GM18502 (cell line): Measurements from ENCODE around the gene TSPEAR.

Source experiments
- ATAC-seq: cut with Tn5 transposase; IDR thresholded peaks from one replicate; pipeline ENCODE4 v1.9.1; 2021; ENCODE audit warnings: mild to moderate bottlenecking; ENCODE audit not compliant: unreplicated experiment, poor library complexity

The TSPEAR gene

DNA sequence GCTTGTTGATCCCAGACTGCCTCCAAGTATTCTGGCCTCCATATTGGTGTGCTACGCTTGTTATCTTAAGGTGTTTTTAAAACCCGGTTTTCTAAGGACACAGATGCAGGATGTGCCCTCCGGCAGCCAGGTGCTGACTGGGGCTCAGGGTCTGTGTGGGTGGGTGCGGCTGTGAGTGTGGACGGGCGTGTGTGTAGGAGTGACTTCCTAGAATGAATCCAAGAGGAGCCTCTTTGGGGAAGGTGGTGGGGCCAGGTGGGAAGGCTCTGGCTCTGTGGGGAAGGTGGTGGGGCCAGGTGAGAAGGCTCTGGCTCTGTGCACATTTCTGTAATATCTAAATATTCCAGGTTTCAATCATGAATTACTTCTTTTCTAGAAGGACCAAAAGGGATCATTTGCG lies 12.8 kb upstream of the TSPEAR start:
- no peak for ATAC-seq

- ATAC-seq = no peak
Observed at GRCh38 chr21:44723177-44724131, 12.1 kb upstream of the TSPEAR start.

- no peak for ATAC-seq
Observed at GRCh38 chr21:44722731-44723130, 11.4 kb upstream of the TSPEAR start.

DNA sequence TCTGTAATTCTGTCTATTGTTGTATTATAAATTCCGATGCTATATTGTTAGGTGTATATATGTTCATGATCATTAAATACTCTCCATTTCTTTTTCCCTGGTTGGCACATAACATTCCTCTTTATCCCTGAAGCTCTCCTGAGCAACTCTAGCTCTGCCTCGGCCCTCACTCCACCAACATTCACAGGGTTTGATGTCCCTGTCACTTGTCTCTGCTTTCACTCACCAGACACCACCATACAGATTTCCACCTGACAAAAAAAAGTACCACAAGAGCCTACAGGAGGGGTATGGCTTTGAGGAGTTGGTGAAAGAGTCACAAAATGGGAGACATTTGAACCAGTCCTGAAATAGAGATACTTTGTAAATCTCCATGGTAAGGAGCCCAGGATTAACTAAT lies 8.8 kb upstream of the TSPEAR start:
- ATAC-seq = no peak

DNA sequence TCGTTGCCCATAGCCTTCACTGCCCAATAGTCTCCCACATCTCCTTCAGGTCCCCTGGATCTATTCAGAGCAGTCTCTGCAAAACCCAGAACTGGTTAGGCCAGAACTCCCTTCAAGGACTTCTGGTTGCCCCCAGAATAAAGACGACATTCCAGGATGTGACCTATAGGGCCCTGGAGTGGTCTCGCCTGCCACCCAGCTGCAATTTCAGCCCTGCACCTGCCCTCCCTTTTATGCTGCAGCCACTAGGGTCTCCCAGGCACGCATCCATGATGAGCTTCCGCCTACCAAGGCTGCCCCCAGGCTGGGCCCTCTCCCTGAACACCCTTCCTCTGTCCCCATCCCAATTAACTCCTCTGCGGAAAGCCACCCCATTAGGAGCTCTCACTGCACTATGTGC lies 7.2 kb upstream of the TSPEAR start:
- no peak for ATAC-seq

GRCh38 chr21:44718093-44718492 lies 6.7 kb upstream of the TSPEAR start:
- ATAC-seq = no peak

- no peak for ATAC-seq
Observed at GRCh38 chr21:44716984-44717383, 5.6 kb upstream of the TSPEAR start.

GRCh38 chr21:44714905-44715304 lies 3.5 kb upstream of the TSPEAR start:
- ATAC-seq = no peak

- ATAC-seq = no peak
Observed at GRCh38 chr21:44713846-44714245, 2.5 kb upstream of the TSPEAR start.

DNA sequence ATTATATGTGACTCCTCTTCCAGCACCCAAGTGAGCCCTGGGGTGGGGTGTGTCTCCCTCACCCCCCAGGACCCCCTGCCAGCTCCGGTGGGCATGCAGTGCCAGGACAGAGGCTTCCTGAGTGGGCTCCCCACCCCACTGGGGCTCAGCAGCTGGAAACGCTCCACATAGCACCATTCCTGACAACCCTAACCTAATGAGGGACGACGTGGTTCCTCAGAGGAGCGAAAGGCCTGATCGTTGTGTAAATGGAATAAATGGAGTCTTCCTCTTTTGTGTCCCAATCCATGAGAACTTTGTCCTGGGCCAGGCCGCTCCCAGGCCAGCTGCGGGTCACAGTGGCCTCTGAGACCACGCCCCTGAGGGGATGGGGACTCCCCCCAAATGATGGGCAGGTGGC lies 1.8 kb upstream of the TSPEAR start:
- ATAC-seq = no peak

DNA sequence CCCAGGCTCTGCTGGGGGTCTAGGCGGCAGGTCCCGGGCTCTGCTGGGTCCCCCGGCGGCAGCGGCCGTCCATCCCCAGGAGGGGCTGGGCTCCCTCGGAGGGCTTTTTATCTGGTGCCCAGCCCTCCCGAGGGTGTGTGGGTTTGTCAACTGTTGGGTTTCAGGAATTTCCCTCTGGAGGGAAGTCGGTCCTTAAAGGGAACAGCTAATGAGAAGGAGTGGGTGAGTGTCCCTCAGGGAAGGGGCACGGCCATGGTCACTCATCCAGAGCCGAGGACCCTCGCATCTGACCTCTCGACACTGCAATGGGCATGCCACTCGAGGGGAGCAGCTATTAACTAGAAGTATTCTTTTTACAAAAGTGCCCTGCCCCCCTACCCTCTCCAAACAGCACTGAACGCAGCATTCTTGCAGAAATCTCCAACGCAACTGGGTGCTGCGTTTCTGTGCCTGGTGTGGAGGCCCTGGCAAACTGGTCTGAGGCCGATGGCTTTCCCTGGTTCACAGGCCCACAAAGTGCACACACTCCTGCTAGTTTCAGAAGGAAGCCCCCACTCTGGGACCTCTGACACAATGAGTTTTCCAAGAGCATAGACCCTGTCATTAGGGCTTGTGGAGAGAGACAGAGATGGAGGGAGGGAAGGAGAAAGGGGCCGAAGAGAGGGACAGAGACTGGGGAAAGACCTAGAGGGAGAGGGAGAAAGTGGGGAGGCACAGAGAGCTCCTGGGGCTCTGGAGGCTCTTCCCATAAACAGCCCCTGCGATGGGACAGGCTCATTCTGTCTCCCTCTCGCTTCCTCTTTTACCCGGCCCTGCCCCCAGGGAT lies 1.0 kb upstream of the TSPEAR start:
- no peak for ATAC-seq

- no peak for ATAC-seq
Observed at GRCh38 chr21:44710756-44711326, 531 bp downstream of the TSPEAR start.

GRCh38 chr21:44710294-44710665 lies 1.1 kb downstream of the TSPEAR start:
- ATAC-seq = no peak

GRCh38 chr21:44709426-44710293 lies 1.7 kb downstream of the TSPEAR start:
- ATAC-seq = no peak

GRCh38 chr21:44708866-44709425 lies 2.4 kb downstream of the TSPEAR start:
- no peak for ATAC-seq

DNA sequence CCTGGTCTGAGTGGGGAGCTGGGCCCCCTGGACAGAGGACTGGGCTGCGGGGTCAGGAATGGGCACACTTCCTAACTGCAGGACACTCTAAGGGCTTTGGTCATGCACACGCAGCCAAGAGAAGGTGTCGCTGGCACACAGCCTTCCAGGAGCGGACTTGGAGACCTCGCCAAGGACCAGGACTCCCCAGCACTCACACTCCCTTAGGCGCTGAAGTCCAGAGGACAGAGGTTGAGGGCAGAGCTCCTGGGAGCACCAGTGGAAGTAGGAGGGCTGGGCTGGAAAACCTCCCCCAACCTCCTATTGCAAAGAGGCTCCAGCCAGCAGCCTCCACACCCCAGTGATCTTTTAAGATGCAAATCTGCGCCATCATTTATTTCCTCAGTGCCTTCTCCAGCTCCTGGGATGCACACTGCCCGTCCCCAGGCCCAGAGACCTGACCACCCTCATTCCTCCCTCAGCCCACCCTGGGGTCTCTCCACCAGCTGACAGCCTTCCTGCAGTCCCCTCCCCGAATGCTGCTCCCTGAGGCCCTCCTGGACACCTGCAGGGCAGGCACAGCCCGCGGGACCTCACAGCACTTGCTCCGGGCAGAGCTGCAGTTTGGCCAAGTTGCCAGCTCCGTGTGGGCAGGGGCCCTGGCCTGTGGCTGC lies 3.0 kb downstream of the TSPEAR start:
- no peak for ATAC-seq

GRCh38 chr21:44706706-44707581 lies 4.4 kb downstream of the TSPEAR start:
- no peak for ATAC-seq

- no peak for ATAC-seq
Observed at GRCh38 chr21:44706026-44706705, 5.2 kb downstream of the TSPEAR start.
